Rectal smooth muscle tissue (tissue), 1 donor: ENCODE results near the gene CCDC117.
"Not testable (repeated sequence)": the region's sequence is repeated elsewhere in the genome, so short reads cannot be mapped to it uniquely, and the experiment has no call there.

Source experiments
- H3K27ac ChIP-seq: one replicate; pipeline ENCODE4 v1.7.0; 2013; ENCODE audit warnings: low read depth, low read length, inconsistent platforms
- H3K27me3 ChIP-seq: one replicate; pipeline ENCODE4 v1.7.0; 2013; ENCODE audit warnings: low read length; ENCODE audit not compliant: control insufficient read depth, insufficient read depth
- H3K36me3 ChIP-seq: one replicate; pipeline ENCODE4 v1.7.0; 2013; ENCODE audit warnings: low read length; ENCODE audit not compliant: control insufficient read depth, insufficient read depth
- H3K4me1 ChIP-seq: one replicate; pipeline ENCODE4 v1.7.0; 2013; ENCODE audit warnings: low read length; ENCODE audit not compliant: control insufficient read depth, insufficient read depth
- H3K4me3 ChIP-seq: one replicate; pipeline ENCODE4 v1.7.0; 2013; ENCODE audit warnings: low read length
- H3K9ac ChIP-seq: one replicate; pipeline ENCODE4 v1.7.0; 2013; ENCODE audit warnings: low read length

The CCDC117 gene

DNA sequence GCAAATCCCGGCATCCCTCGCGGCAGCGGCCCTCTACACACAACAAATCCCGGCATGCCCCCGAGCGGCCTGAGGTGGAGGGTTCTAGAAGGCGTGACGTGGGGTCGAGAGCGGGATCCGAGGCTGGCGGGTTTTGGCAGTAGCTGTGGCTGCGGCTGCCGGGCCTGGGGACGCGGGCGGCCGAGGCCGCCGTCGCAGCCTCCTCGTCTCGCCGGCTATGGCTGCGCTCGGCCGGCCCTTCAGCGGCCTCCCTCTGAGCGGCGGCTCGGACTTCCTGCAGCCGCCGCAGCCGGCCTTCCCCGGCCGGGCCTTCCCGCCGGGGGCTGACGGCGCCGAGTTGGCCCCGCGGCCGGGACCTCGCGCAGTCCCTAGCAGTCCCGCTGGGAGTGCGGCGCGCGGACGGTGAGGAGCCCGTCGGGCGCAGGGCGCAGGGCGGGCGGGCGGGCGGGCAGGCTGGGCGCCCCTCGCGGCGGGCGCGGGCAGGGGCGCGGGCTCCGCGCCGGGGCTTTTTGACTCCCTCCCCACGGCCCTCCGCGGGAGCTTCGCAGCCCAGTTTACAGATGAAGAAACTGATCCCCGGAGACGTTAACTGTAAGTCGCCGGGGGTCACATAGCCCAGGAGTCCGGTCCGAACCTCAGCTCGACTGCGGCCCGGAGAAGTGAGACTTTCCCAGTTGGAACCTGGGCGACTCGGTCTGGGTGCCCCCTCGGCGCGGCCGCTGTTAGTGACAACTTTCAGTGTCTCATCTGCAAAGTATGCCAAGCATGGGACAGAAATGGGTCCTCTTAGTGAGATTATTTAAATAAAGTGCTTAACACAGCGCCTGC is at the start of gene CCDC117:
Gene CCDC117, plus strand, starts transcription at position 63 of the 828 bp plus-strand sequence. Its CDS starts 155 bp downstream, at position 218.
- Histone ChIP-seq H3K4me1 (peaks cover 3% of the 10 kb centered on the region), H3K27ac (peak within 1 kb of the TSS; percentile 93), H3K4me3 (peak within 1 kb of the TSS; percentile 80), H3K9ac (peak within 1 kb of the TSS; percentile 69), H3K27me3 (no peaks in the 10 kb centered on the region), H3K36me3 (peaks cover 2% of the 10 kb centered on the region)

- Histone ChIP-seq H3K27ac (no peak overlapping the region), H3K4me1 (no peaks in the 10 kb centered on the region), H3K36me3 (no peaks in the 10 kb centered on the region), H3K4me3 (no peak overlapping the region), H3K9ac (no peak overlapping the region), H3K27me3 (no peaks in the 10 kb centered on the region)
Observed at GRCh38 chr22:28728002-28728401, 44.5 kb upstream of the CCDC117 start.

DNA sequence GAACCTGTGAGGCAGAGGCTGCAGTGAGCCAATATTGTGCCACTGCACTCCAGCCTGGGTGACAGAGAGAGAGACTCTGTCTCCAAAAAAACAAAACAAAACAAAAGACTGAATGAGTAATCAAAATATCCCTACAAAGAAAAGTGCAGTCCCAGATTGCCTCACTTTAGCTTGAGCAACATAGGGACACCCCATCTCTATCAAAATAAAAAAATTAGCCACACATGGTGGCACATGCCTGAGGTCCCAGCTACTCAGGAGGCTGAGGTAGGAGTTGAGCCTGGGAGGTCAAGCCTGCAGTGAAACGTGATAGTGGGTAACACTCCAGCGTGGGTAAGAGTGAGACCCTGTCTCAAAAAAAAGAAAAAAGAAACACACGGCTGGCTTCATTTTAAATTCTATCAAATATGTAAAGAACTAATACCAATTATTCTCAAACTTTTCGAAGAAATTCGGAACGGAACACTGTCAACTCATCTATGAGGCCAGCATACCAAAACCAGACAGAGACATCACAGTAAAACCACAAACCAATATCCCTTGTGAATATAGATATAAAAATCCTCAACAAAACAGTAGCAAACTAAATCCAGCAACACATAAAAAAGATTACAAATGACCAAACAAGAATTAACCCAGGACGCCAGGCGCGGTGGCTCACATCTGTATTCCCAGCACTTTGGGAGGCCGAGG is 43.7 kb upstream of the CCDC117 start:
- H3K4me3 ChIP-seq, result no peak overlapping the region
- no peak overlapping the region for H3K27ac ChIP-seq
- no peaks in the 10 kb centered on the region for H3K27me3 ChIP-seq
- no peaks in the 10 kb centered on the region for H3K4me1 ChIP-seq
- no peaks in the 10 kb centered on the region for H3K36me3 ChIP-seq
- no peak overlapping the region for H3K9ac ChIP-seq

- no peaks in the 10 kb centered on the region for H3K4me1 ChIP-seq
- H3K27me3 ChIP-seq, result no peaks in the 10 kb centered on the region
- H3K4me3 ChIP-seq, result no peak overlapping the region
- H3K27ac ChIP-seq, result no peak overlapping the region
- H3K9ac ChIP-seq, result no peak overlapping the region
- H3K36me3 ChIP-seq, result no peaks in the 10 kb centered on the region
Observed at GRCh38 chr22:28730179-28730578, 42.3 kb upstream of the CCDC117 start.

DNA sequence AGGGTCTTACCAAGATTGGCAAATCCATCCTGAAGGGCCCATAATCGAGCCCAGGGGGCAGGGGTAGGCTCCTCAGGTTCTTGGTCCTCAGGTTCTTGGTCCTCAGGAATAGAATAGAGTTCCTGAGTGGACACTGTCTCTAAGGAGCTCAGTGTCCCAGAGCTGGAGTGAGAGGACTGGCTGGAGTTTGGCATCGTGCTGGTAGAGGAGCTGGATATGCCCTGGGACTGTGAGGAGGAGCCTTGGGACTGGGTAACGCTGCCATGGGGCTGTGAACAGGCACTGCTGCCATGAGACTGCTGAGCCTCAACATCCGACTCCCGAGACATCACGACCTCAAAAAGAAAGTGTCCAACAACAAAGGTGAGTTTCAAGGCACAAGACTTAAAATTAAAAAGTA is 38.1 kb upstream of the CCDC117 start:
- H3K4me3 ChIP-seq, result no peak overlapping the region
- H3K36me3 ChIP-seq, result no peaks in the 10 kb centered on the region
- H3K9ac ChIP-seq, result no peak overlapping the region
- no peak overlapping the region for H3K27ac ChIP-seq
- H3K27me3 ChIP-seq, result no peaks in the 10 kb centered on the region
- no peaks in the 10 kb centered on the region for H3K4me1 ChIP-seq

- Histone ChIP-seq H3K36me3 (no peaks in the 10 kb centered on the region), H3K27ac (no peak overlapping the region), H3K4me1 (peaks cover 3% of the 10 kb centered on the region), H3K4me3 (no peak overlapping the region), H3K27me3 (no peaks in the 10 kb centered on the region), H3K9ac (no peak overlapping the region)
Observed at GRCh38 chr22:28736301-28737155, 36.0 kb upstream of the CCDC117 start.

- H3K27ac ChIP-seq, result no peak overlapping the region
- H3K36me3 ChIP-seq, result no peaks in the 10 kb centered on the region
- H3K27me3 ChIP-seq, result no peaks in the 10 kb centered on the region
- H3K4me1 ChIP-seq, result peaks cover 4% of the 10 kb centered on the region
- no peak overlapping the region for H3K9ac ChIP-seq
- H3K4me3 ChIP-seq, result no peak overlapping the region
Observed at GRCh38 chr22:28737701-28738100, 34.8 kb upstream of the CCDC117 start.

- not testable (repeated sequence) for H3K4me1 ChIP-seq, H3K27ac ChIP-seq, H3K36me3 ChIP-seq, H3K4me3 ChIP-seq, H3K9ac ChIP-seq, H3K27me3 ChIP-seq
Observed at GRCh38 chr22:28738876-28739275, 33.6 kb upstream of the CCDC117 start.

- no peak overlapping the region for H3K27ac ChIP-seq
- H3K4me1 ChIP-seq, result peaks cover 9% of the 10 kb centered on the region
- H3K4me3 ChIP-seq, result peak overlapping the region; percentile 87
- H3K36me3 ChIP-seq, result peaks cover 6% of the 10 kb centered on the region
- H3K27me3 ChIP-seq, result no peaks in the 10 kb centered on the region
- H3K9ac ChIP-seq, result no peak overlapping the region
Observed at GRCh38 chr22:28741200-28741784, 31.2 kb upstream of the CCDC117 start.

GRCh38 chr22:28741785-28742561 is 30.5 kb upstream of the CCDC117 start, which contains the start of the genes CHEK2 and HSCB:
Gene CHEK2 (minus strand): TSS chr22:28741820. CDS start chr22:28734721, 7,099 bp downstream.
Gene HSCB (plus strand): TSS chr22:28742039. CDS start chr22:28742096, 57 bp downstream.
- peak within 1 kb of the TSS; percentile 87 for H3K4me3 ChIP-seq
- H3K9ac ChIP-seq, result peak within 1 kb of the TSS; percentile 89
- H3K4me1 ChIP-seq, result peaks cover 9% of the 10 kb centered on the region
- H3K27me3 ChIP-seq, result no peaks in the 10 kb centered on the region
- H3K36me3 ChIP-seq, result peaks cover 6% of the 10 kb centered on the region
- H3K27ac ChIP-seq, result peak within 1 kb of the TSS; percentile 94

DNA sequence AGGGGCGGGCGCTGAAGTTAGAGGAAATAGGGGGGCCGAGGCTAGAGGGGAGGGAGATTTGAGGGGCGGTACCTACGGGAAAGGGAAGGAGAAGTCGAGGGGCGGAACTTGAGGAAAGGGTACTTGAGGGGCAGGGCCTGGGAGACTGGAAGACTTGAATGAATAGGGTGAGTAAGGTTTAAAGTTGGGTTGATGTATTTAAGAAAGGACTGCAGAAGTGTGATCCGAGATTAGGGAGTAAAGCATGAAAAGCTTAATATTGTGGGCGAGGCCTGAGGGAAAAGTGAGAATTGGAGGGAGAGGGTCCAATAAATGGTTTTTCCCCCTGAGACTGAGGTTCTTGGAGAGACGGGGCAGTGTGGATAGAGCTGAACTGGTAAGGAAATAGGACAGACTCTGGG is 29.9 kb upstream of the CCDC117 start:
- Histone ChIP-seq H3K4me3 (peak overlapping the region; percentile 87), H3K36me3 (peaks cover 10% of the 10 kb centered on the region), H3K4me1 (peaks cover 9% of the 10 kb centered on the region), H3K27ac (peak overlapping the region; percentile 94), H3K9ac (peak overlapping the region; percentile 5), H3K27me3 (no peaks in the 10 kb centered on the region)
